Vagina (tissue), 2 donors: Measurements from ENCODE around the gene IQGAP2.

ENCODE experiments used
- POLR2A ChIP-seq, 2 donors: fragments of 450-650 bp; IDR thresholded peaks; one replicate each; pipeline ENCODE4 v1.6.1; 2017; ENCODE audit warnings: antibody characterized with exemption in 2 of 2, mild to moderate bottlenecking in 2 of 2, moderate library complexity in 2 of 2
- POLR2AphosphoS5 ChIP-seq, 2 donors: sonication (generic); formaldehyde crosslinking; IDR thresholded peaks; one replicate each; pipeline ENCODE4 v1.9.0; 2017; ENCODE audit warnings: antibody characterized with exemption in 2 of 2, mild to moderate bottlenecking in 2 of 2, low read depth in 1 of 2; ENCODE audit not compliant: insufficient read depth in 1 of 2
- TF ChIP-seq, protein P1 (sequence below), 3 experiments: fragments of 450-650 bp in 2 of 3; fragments of 200-600 bp in 1 of 3; sonication (generic) in 1 of 3; IDR thresholded peaks; one replicate each; pipeline ENCODE4 v1.5.1; 2017 to 2019; ENCODE audit warnings: antibody characterized with exemption in 3 of 3, mild to moderate bottlenecking in 2 of 3, moderate library complexity in 2 of 3

DNA sequence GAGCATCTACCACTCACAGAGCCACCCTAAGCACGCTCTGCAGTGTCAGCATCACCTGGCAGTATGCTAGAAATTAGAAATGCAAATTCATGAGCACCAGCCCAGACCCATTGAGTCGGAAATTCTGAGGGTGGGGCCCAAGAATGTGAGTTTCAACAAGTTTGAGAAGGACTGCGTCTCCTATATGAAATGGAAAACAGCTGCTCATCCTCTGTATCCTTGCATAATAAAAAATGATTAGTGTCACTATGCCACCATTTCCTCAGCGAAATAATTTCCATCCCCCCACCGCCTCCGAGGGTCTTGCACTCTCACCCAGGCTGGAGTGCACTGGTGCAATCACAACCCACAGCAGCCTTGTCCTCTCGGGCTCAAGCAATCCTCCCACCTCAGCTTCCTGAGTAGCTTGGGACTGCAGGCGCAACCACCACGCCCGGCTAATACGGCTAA lies 1.3 kb upstream of the IQGAP2 start:
- TF ChIP-seq, protein P1, sequence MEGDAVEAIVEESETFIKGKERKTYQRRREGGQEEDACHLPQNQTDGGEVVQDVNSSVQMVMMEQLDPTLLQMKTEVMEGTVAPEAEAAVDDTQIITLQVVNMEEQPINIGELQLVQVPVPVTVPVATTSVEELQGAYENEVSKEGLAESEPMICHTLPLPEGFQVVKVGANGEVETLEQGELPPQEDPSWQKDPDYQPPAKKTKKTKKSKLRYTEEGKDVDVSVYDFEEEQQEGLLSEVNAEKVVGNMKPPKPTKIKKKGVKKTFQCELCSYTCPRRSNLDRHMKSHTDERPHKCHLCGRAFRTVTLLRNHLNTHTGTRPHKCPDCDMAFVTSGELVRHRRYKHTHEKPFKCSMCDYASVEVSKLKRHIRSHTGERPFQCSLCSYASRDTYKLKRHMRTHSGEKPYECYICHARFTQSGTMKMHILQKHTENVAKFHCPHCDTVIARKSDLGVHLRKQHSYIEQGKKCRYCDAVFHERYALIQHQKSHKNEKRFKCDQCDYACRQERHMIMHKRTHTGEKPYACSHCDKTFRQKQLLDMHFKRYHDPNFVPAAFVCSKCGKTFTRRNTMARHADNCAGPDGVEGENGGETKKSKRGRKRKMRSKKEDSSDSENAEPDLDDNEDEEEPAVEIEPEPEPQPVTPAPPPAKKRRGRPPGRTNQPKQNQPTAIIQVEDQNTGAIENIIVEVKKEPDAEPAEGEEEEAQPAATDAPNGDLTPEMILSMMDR (IDR thresholded peaks at IDR 0.05), result no peak
- TF ChIP-seq POLR2A (IDR thresholded peaks at IDR 0.05), result no peak
- no peak for TF ChIP-seq POLR2AphosphoS5 (IDR thresholded peaks at IDR 0.05; ENCODE audit: insufficient read depth in 1 of 2, low read depth in 1 of 2)
